Memory B cell (primary cell): Measurements from ENCODE around the gene NT5C1B.
A peak's percentile ranks its signal among the peaks of the same experiment; 100 is the strongest.

Source experiments
- ATAC-seq: fragments of 150-1000 bp; cut with Tn5 transposase; 2 replicates; pipeline ENCODE4 v1.10.0; 2021; ENCODE audit warnings: low read depth, mild to moderate bottlenecking, moderate library complexity
- DNase-seq, 2 donors: peaks; one replicate each; pipeline ENCODE4 v3.0.0; 2022; ENCODE audit warnings: low spot score in 2 of 2
- H3K27ac Mint-ChIP-seq: one replicate; pipeline ENCODE4 v1.8.0; 2022; ENCODE audit warnings: mild to moderate bottlenecking, moderate library complexity, mixed read lengths
- H3K27me3 Mint-ChIP-seq: one replicate; pipeline ENCODE4 v1.8.0; 2022; ENCODE audit warnings: mixed read lengths
- H3K36me3 Mint-ChIP-seq: one replicate; pipeline ENCODE4 v1.8.0; 2022; ENCODE audit warnings: mild to moderate bottlenecking, mixed read lengths
- H3K4me1 Mint-ChIP-seq: one replicate; pipeline ENCODE4 v1.8.0; 2022; ENCODE audit warnings: mixed read lengths
- H3K4me3 Mint-ChIP-seq: one replicate; pipeline ENCODE4 v1.8.0; 2022; ENCODE audit warnings: mild to moderate bottlenecking, moderate library complexity, mixed read lengths
- H3K9me3 Mint-ChIP-seq: one replicate; pipeline ENCODE4 v1.8.0; 2022; ENCODE audit warnings: mixed read lengths

NT5C1B gene

GRCh38 chr2:18525852-18526251 is 63.5 kb downstream of the NT5C1B start:
- Mint-ChIP-seq H3K4me1 (no peaks in the 10 kb centered on the region), H3K4me3 (no peak overlapping the region), H3K27me3 (peaks cover 3% of the 10 kb centered on the region), H3K36me3 (no peaks in the 10 kb centered on the region), H3K27ac (no peak overlapping the region), H3K9me3 (no peaks in the 10 kb centered on the region)
- ATAC-seq (no peak), DNase-seq (no peak)

- Mint-ChIP-seq H3K27me3 (no peaks in the 10 kb centered on the region), H3K27ac (no peak overlapping the region), H3K36me3 (no peaks in the 10 kb centered on the region), H3K4me3 (no peak overlapping the region), H3K4me1 (peaks cover 2% of the 10 kb centered on the region), H3K9me3 (no peaks in the 10 kb centered on the region)
- no peak for DNase-seq
- no peak for ATAC-seq
These were observed 64.1 kb downstream of the NT5C1B start for GRCh38 chr2:18525236-18525635.

GRCh38 chr2:18522484-18523146 is 66.8 kb downstream of the NT5C1B start:
- Mint-ChIP-seq H3K27me3 (peaks cover 4% of the 10 kb centered on the region), H3K4me3 (no peak overlapping the region), H3K4me1 (peaks cover 2% of the 10 kb centered on the region), H3K36me3 (no peaks in the 10 kb centered on the region), H3K9me3 (no peaks in the 10 kb centered on the region), H3K27ac (no peak overlapping the region)
- no peak for ATAC-seq
- DNase-seq = no peak

- Mint-ChIP-seq H3K36me3 (no peaks in the 10 kb centered on the region), H3K27me3 (peaks cover 6% of the 10 kb centered on the region), H3K4me3 (no peak overlapping the region), H3K27ac (no peak overlapping the region), H3K9me3 (no peaks in the 10 kb centered on the region), H3K4me1 (peaks cover 2% of the 10 kb centered on the region)
- ATAC-seq = peak; percentile 84
- peak; percentile 66 to 77 for DNase-seq
These were observed 68.6 kb downstream of the NT5C1B start for GRCh38 chr2:18520451-18521425.

- Mint-ChIP-seq H3K4me3 (no peak overlapping the region), H3K4me1 (peaks cover 2% of the 10 kb centered on the region), H3K27me3 (peaks cover 6% of the 10 kb centered on the region), H3K36me3 (no peaks in the 10 kb centered on the region), H3K27ac (no peak overlapping the region), H3K9me3 (no peaks in the 10 kb centered on the region)
- no peak for ATAC-seq
- DNase-seq = no peak
These were observed 69.4 kb downstream of the NT5C1B start for GRCh38 chr2:18519914-18520450.

- no peak for DNase-seq
- Mint-ChIP-seq H3K4me1 (peaks cover 2% of the 10 kb centered on the region), H3K27ac (no peak overlapping the region), H3K9me3 (no peaks in the 10 kb centered on the region), H3K36me3 (no peaks in the 10 kb centered on the region), H3K27me3 (peaks cover 8% of the 10 kb centered on the region), H3K4me3 (no peak overlapping the region)
- ATAC-seq = no peak
These were observed 71.0 kb downstream of the NT5C1B start for GRCh38 chr2:18518116-18519111.

GRCh38 chr2:18517386-18517785 is 72.0 kb downstream of the NT5C1B start:
- H3K36me3 Mint-ChIP-seq = no peaks in the 10 kb centered on the region
- no peak overlapping the region for H3K4me3 Mint-ChIP-seq
- H3K4me1 Mint-ChIP-seq = peaks cover 2% of the 10 kb centered on the region
- DNase-seq = no peak
- no peak overlapping the region for H3K27ac Mint-ChIP-seq
- H3K27me3 Mint-ChIP-seq = peaks cover 8% of the 10 kb centered on the region
- no peaks in the 10 kb centered on the region for H3K9me3 Mint-ChIP-seq
- ATAC-seq = no peak

GRCh38 chr2:18516112-18516511 is 73.3 kb downstream of the NT5C1B start:
- DNase-seq = no peak

GRCh38 chr2:18514526-18515461 is 74.6 kb downstream of the NT5C1B start:
- ATAC-seq = no peak

More at GRCh38 chr2:18516112-18516511, 73.3 kb downstream of the NT5C1B start:
- H3K27ac Mint-ChIP-seq = no peak overlapping the region
- no peak overlapping the region for H3K4me3 Mint-ChIP-seq
- H3K36me3 Mint-ChIP-seq = no peaks in the 10 kb centered on the region
- ATAC-seq = no peak
- no peaks in the 10 kb centered on the region for H3K9me3 Mint-ChIP-seq
- H3K4me1 Mint-ChIP-seq = peaks cover 2% of the 10 kb centered on the region
- peaks cover 8% of the 10 kb centered on the region for H3K27me3 Mint-ChIP-seq

More at GRCh38 chr2:18514526-18515461, 74.6 kb downstream of the NT5C1B start:
- H3K4me3 Mint-ChIP-seq = no peak overlapping the region
- peaks cover 8% of the 10 kb centered on the region for H3K27me3 Mint-ChIP-seq
- H3K4me1 Mint-ChIP-seq = no peaks in the 10 kb centered on the region
- H3K9me3 Mint-ChIP-seq = no peaks in the 10 kb centered on the region
- no peak overlapping the region for H3K27ac Mint-ChIP-seq
- H3K36me3 Mint-ChIP-seq = no peaks in the 10 kb centered on the region
- no peak for DNase-seq
